ENCODE results near the gene ERGIC1.
A peak's percentile ranks its signal among the peaks of the same experiment; 100 is the strongest.
"Not testable (repeated sequence)": the region's sequence is repeated elsewhere in the genome, so short reads cannot be mapped to it uniquely, and the experiment has no call there.

ERGIC1 gene

GRCh38 chr5:172855597-172856292 is 21.7 kb downstream of the ERGIC1 start:
- no peaks in the 10 kb centered on the region for H3K9me3 Mint-ChIP-seq
- no peaks in the 10 kb centered on the region for H3K27me3 Mint-ChIP-seq
- no peak for DNase-seq
- no peak for ATAC-seq
- H3K4me3 Mint-ChIP-seq, result no peak overlapping the region
- H3K4me1 Mint-ChIP-seq, result peaks cover 44% of the 10 kb centered on the region
- no peaks in the 10 kb centered on the region for H3K36me3 Mint-ChIP-seq (ENCODE audit: low read depth)
- no peak overlapping the region for H3K27ac Mint-ChIP-seq

- Mint-ChIP-seq H3K36me3 (ENCODE audit: low read depth) (no peaks in the 10 kb centered on the region), H3K27ac (no peak overlapping the region), H3K4me1 (peaks cover 48% of the 10 kb centered on the region), H3K9me3 (no peaks in the 10 kb centered on the region), H3K27me3 (no peaks in the 10 kb centered on the region), H3K4me3 (no peak overlapping the region)
- ATAC-seq (no peak), DNase-seq (no peak)
Measured at GRCh38 chr5:172856336-172856735, 22.3 kb downstream of the ERGIC1 start.

- H3K27ac Mint-ChIP-seq, result peak overlapping the region; percentile 72
- peaks cover 47% of the 10 kb centered on the region for H3K4me1 Mint-ChIP-seq
Measured at GRCh38 chr5:172857982-172858381, 23.9 kb downstream of the ERGIC1 start.

GRCh38 chr5:172858511-172858989 is 24.5 kb downstream of the ERGIC1 start:
- Mint-ChIP-seq H3K27ac (no peak overlapping the region), H3K4me1 (peaks cover 43% of the 10 kb centered on the region), H3K36me3 (ENCODE audit: low read depth) (no peaks in the 10 kb centered on the region), H3K9me3 (no peaks in the 10 kb centered on the region), H3K27me3 (no peaks in the 10 kb centered on the region), H3K4me3 (no peak overlapping the region)
- DNase-seq (no peak), ATAC-seq (no peak)

More at GRCh38 chr5:172857982-172858381, 23.9 kb downstream of the ERGIC1 start:
- Mint-ChIP-seq H3K4me3 (no peak overlapping the region), H3K36me3 (ENCODE audit: low read depth) (no peaks in the 10 kb centered on the region), H3K9me3 (no peaks in the 10 kb centered on the region), H3K27me3 (no peaks in the 10 kb centered on the region)
- ATAC-seq (no peak), DNase-seq (no peak)

GRCh38 chr5:172858990-172859811 is 25.1 kb downstream of the ERGIC1 start:
- no peak for DNase-seq
- ATAC-seq, result no peak
- Mint-ChIP-seq H3K36me3 (ENCODE audit: low read depth) (no peaks in the 10 kb centered on the region), H3K4me3 (no peak overlapping the region), H3K27ac (no peak overlapping the region), H3K4me1 (peaks cover 37% of the 10 kb centered on the region), H3K27me3 (no peaks in the 10 kb centered on the region), H3K9me3 (no peaks in the 10 kb centered on the region)

- no peak overlapping the region for H3K4me3 Mint-ChIP-seq
- DNase-seq, result no peak
- no peaks in the 10 kb centered on the region for H3K27me3 Mint-ChIP-seq
- peaks cover 29% of the 10 kb centered on the region for H3K4me1 Mint-ChIP-seq
- no peak overlapping the region for H3K27ac Mint-ChIP-seq
- no peak for ATAC-seq
- H3K9me3 Mint-ChIP-seq, result no peaks in the 10 kb centered on the region
- H3K36me3 Mint-ChIP-seq (ENCODE audit: low read depth), result no peaks in the 10 kb centered on the region
Measured at GRCh38 chr5:172859966-172860365, 25.9 kb downstream of the ERGIC1 start.

GRCh38 chr5:172860520-172861443 is 26.7 kb downstream of the ERGIC1 start:
- Mint-ChIP-seq H3K27ac (no peak overlapping the region), H3K27me3 (no peaks in the 10 kb centered on the region), H3K4me3 (no peak overlapping the region), H3K9me3 (no peaks in the 10 kb centered on the region), H3K36me3 (ENCODE audit: low read depth) (no peaks in the 10 kb centered on the region), H3K4me1 (peaks cover 24% of the 10 kb centered on the region)
- ATAC-seq (peak; percentile 12), DNase-seq (no peak)

GRCh38 chr5:172861461-172861860 is 27.4 kb downstream of the ERGIC1 start:
- Mint-ChIP-seq H3K36me3 (ENCODE audit: low read depth) (no peaks in the 10 kb centered on the region), H3K27me3 (no peaks in the 10 kb centered on the region), H3K27ac (no peak overlapping the region), H3K4me1 (peaks cover 18% of the 10 kb centered on the region), H3K4me3 (no peak overlapping the region), H3K9me3 (no peaks in the 10 kb centered on the region)
- DNase-seq (no peak), ATAC-seq (no peak)

- ATAC-seq, result no peak
- H3K4me3 Mint-ChIP-seq, result no peak overlapping the region
- H3K9me3 Mint-ChIP-seq, result no peaks in the 10 kb centered on the region
- H3K27ac Mint-ChIP-seq, result no peak overlapping the region
- DNase-seq, result no peak
- peaks cover 18% of the 10 kb centered on the region for H3K4me1 Mint-ChIP-seq
- H3K36me3 Mint-ChIP-seq (ENCODE audit: low read depth), result no peaks in the 10 kb centered on the region
- H3K27me3 Mint-ChIP-seq, result no peaks in the 10 kb centered on the region
Measured at GRCh38 chr5:172862165-172862801, 28.2 kb downstream of the ERGIC1 start.

GRCh38 chr5:172864171-172864570 is 30.1 kb downstream of the ERGIC1 start:
- not testable (repeated sequence) for H3K27ac Mint-ChIP-seq; H3K9me3 Mint-ChIP-seq; H3K36me3 Mint-ChIP-seq (ENCODE audit: low read depth)

GRCh38 chr5:172864747-172865146 is 30.7 kb downstream of the ERGIC1 start:
- Mint-ChIP-seq H3K4me3 (no peak overlapping the region), H3K27me3 (no peaks in the 10 kb centered on the region), H3K9me3 (no peaks in the 10 kb centered on the region), H3K27ac (no peak overlapping the region), H3K36me3 (ENCODE audit: low read depth) (no peaks in the 10 kb centered on the region), H3K4me1 (peaks cover 18% of the 10 kb centered on the region)
- DNase-seq (no peak), ATAC-seq (no peak)

More at GRCh38 chr5:172864171-172864570, 30.1 kb downstream of the ERGIC1 start:
- not testable (repeated sequence) for ATAC-seq, H3K4me3 Mint-ChIP-seq, H3K27me3 Mint-ChIP-seq, DNase-seq
- peaks cover 18% of the 10 kb centered on the region for H3K4me1 Mint-ChIP-seq

GRCh38 chr5:172866378-172866777 is 32.3 kb downstream of the ERGIC1 start:
- no peak for ATAC-seq
- H3K4me3 Mint-ChIP-seq, result no peak overlapping the region

GRCh38 chr5:172866802-172867748 is 33.0 kb downstream of the ERGIC1 start:
- no peak overlapping the region for H3K27ac Mint-ChIP-seq
- no peaks in the 10 kb centered on the region for H3K36me3 Mint-ChIP-seq (ENCODE audit: low read depth)

More at GRCh38 chr5:172866378-172866777, 32.3 kb downstream of the ERGIC1 start:
- no peak for DNase-seq
- no peaks in the 10 kb centered on the region for H3K27me3 Mint-ChIP-seq
- no peak overlapping the region for H3K27ac Mint-ChIP-seq
- H3K4me1 Mint-ChIP-seq, result peaks cover 13% of the 10 kb centered on the region
- no peaks in the 10 kb centered on the region for H3K9me3 Mint-ChIP-seq
- no peaks in the 10 kb centered on the region for H3K36me3 Mint-ChIP-seq (ENCODE audit: low read depth)

More at GRCh38 chr5:172866802-172867748, 33.0 kb downstream of the ERGIC1 start:
- DNase-seq (no peak), ATAC-seq (no peak)
- Mint-ChIP-seq H3K4me3 (no peak overlapping the region), H3K4me1 (peaks cover 10% of the 10 kb centered on the region), H3K27me3 (no peaks in the 10 kb centered on the region), H3K9me3 (no peaks in the 10 kb centered on the region)
